ENCODE measurements around the gene CD274. TPM values are rescaled to one million over a fixed set of nuclear protein-coding genes. Genes with fewer than 3 reads are reported as not detected.

The CD274 gene
- total and polyA plus RNA-seq, 2 donors: 1.2 to 2.4 TPM

Other genes starting within 250 kb of the CD274 start
- not detected for gene INSL4, start 219.1 kb upstream of the CD274 start, total RNA-seq
- gene INSL4, start 219.1 kb upstream of the CD274 start, polyA plus RNA-seq: not detected
- not detected for gene RLN2, start 145.8 kb upstream of the CD274 start, total RNA-seq
- 0.25 TPM for gene RLN2, start 145.8 kb upstream of the CD274 start, polyA plus RNA-seq
- gene RLN1, start 110.7 kb upstream of the CD274 start, total RNA-seq: 0.42 TPM
- gene RLN1, start 110.7 kb upstream of the CD274 start, polyA plus RNA-seq: not detected
- 24.1 TPM for gene PLGRKT, start 12.6 kb upstream of the CD274 start, total RNA-seq
- gene PLGRKT, start 12.6 kb upstream of the CD274 start, polyA plus RNA-seq: 24.1 TPM
- 0.95 TPM for gene PDCD1LG2, start 60.0 kb downstream of the CD274 start, total RNA-seq
- 0.81 TPM for gene PDCD1LG2, start 60.0 kb downstream of the CD274 start, polyA plus RNA-seq
- 55.5 TPM for gene RIC1, start 178.6 kb downstream of the CD274 start, total RNA-seq
- 12.9 TPM for gene RIC1, start 178.6 kb downstream of the CD274 start, polyA plus RNA-seq